T follicular helper cell (primary cell): ENCODE data around the gene DMXL2.
"Not testable (repeated sequence)": the region's sequence is repeated elsewhere in the genome, so short reads cannot be mapped to it uniquely, and the experiment has no call there.

Experiments used
- DNase-seq: peaks from one replicate; pipeline ENCODE4 v3.0.0-alpha.2; 2020; ENCODE audit warnings: low read depth
- total RNA-seq, 2 experiments: gene quantifications; one replicate each; lab custom pipeline; 2026; lab: John Stamatoyannopoulos, UW

Gene DMXL2
- total RNA-seq, result 10.8 to 23.7 reads per million in 2 experiments

- DNase-seq, result peak; percentile 55
Measured at GRCh38 chr15:51622604-51623370, at the start of gene DMXL2. TSS of gene DMXL2 (minus strand) at chr15:51622771. CDS start at chr15:51622545, 226 bp downstream.

GRCh38 chr15:51672155-51672687, 49.6 kb upstream of the DMXL2 start:
- DNase-seq, result no peak

- no peak for DNase-seq
Measured at GRCh38 chr15:51669381-51669780, 46.8 kb upstream of the DMXL2 start.

GRCh38 chr15:51668446-51668845, 45.9 kb upstream of the DMXL2 start:
- no peak for DNase-seq

- DNase-seq, result no peak
Measured at GRCh38 chr15:51667478-51667877, 44.9 kb upstream of the DMXL2 start.

- no peak for DNase-seq
Measured at GRCh38 chr15:51661072-51661471, 38.5 kb upstream of the DMXL2 start.

- no peak for DNase-seq
Measured at GRCh38 chr15:51658664-51659063, 36.1 kb upstream of the DMXL2 start.

GRCh38 chr15:51655401-51656057, 33.0 kb upstream of the DMXL2 start:
- DNase-seq, result not testable (repeated sequence)

- DNase-seq, result no peak
Measured at GRCh38 chr15:51652084-51652668, 29.6 kb upstream of the DMXL2 start.

- DNase-seq, result peak; percentile 25
Measured at GRCh38 chr15:51649659-51650521, 27.3 kb upstream of the DMXL2 start.

- not testable (repeated sequence) for DNase-seq
Measured at GRCh38 chr15:51648643-51649042, 26.1 kb upstream of the DMXL2 start.

GRCh38 chr15:51648101-51648500, 25.5 kb upstream of the DMXL2 start:
- DNase-seq, result not testable (repeated sequence)

GRCh38 chr15:51647128-51647562, 24.6 kb upstream of the DMXL2 start:
- DNase-seq, result no peak

- DNase-seq, result no peak
Measured at GRCh38 chr15:51642696-51643095, 20.1 kb upstream of the DMXL2 start.

GRCh38 chr15:51641490-51642130, 19.0 kb upstream of the DMXL2 start:
- no peak for DNase-seq

GRCh38 chr15:51634591-51635198, 12.1 kb upstream of the DMXL2 start:
- DNase-seq, result no peak

GRCh38 chr15:51629612-51630011, 7.0 kb upstream of the DMXL2 start:
- no peak for DNase-seq

- DNase-seq, result no peak
Measured at GRCh38 chr15:51625236-51625635, 2.7 kb upstream of the DMXL2 start.

GRCh38 chr15:51624022-51624421, 1.5 kb upstream of the DMXL2 start:
- no peak for DNase-seq

- no peak for DNase-seq
Measured at GRCh38 chr15:51623386-51623938, 891 bp upstream of the DMXL2 start.
